ENCODE results near the gene RPA1. TPM values are rescaled to one million over a fixed set of nuclear protein-coding genes. Genes with fewer than 3 reads are reported as not detected.

Gene RPA1
- total and polyA plus RNA-seq, 7 donors: 22.1 to 82.1 (median 52.6) TPM

DNA sequence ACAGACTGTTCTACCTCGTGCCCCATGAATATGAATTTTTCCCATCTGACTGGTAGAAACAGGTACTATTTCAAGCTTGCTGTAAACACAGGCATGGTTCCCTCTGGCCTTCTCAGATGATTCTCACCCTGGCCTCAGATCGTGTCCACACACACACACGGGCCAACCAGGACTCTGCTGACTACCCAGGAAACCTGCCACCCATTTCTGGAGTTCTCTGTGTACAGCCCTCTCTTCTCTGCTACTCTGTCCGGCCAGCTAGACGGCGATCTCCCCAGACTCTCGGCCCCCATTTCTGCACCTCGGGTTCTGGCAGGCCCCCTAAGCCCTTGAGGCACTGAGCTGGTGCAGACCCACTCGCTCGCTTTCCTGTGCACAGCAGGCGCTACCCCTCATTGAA lies 31.2 kb downstream of the RPA1 start:
- TF ChIP-seq, protein P1, sequence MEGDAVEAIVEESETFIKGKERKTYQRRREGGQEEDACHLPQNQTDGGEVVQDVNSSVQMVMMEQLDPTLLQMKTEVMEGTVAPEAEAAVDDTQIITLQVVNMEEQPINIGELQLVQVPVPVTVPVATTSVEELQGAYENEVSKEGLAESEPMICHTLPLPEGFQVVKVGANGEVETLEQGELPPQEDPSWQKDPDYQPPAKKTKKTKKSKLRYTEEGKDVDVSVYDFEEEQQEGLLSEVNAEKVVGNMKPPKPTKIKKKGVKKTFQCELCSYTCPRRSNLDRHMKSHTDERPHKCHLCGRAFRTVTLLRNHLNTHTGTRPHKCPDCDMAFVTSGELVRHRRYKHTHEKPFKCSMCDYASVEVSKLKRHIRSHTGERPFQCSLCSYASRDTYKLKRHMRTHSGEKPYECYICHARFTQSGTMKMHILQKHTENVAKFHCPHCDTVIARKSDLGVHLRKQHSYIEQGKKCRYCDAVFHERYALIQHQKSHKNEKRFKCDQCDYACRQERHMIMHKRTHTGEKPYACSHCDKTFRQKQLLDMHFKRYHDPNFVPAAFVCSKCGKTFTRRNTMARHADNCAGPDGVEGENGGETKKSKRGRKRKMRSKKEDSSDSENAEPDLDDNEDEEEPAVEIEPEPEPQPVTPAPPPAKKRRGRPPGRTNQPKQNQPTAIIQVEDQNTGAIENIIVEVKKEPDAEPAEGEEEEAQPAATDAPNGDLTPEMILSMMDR (IDR thresholded peaks at IDR 0.05): no peak
- Histone ChIP-seq H3K9me3 (no peaks in the 10 kb centered on the region), H3K36me3 (ENCODE audit: insufficient read depth in 1 of 2, low read depth in 1 of 2) (peaks cover 0 to 24% of the 10 kb centered on the region in 2 donors), H3K27ac (peak overlapping the region; percentile 88), H3K27me3 (ENCODE audit: insufficient read depth in 3 of 3, low read length in 2 of 3) (no peaks in the 10 kb centered on the region), H3K4me1 (peaks cover 21% of the 10 kb centered on the region), H3K4me3 (peak overlapping the region; percentile 58)
- ATAC-seq (peak; percentile 90 to 98 (median 96)), DNase-seq (peak; percentile 36 to 78)
- 30 to 53% (median 35%) methylated on average over 11 of the region's 11 CpGs for WGBS, 3 donors
- intact Hi-C loops (cut with DNase I): loop anchor here in 1 of 2 donors (5.0 to 10.0 kb wide), 2 partner anchors 34 to 76 kb away; partner anchors contain the start of gene SMYD4

DNA sequence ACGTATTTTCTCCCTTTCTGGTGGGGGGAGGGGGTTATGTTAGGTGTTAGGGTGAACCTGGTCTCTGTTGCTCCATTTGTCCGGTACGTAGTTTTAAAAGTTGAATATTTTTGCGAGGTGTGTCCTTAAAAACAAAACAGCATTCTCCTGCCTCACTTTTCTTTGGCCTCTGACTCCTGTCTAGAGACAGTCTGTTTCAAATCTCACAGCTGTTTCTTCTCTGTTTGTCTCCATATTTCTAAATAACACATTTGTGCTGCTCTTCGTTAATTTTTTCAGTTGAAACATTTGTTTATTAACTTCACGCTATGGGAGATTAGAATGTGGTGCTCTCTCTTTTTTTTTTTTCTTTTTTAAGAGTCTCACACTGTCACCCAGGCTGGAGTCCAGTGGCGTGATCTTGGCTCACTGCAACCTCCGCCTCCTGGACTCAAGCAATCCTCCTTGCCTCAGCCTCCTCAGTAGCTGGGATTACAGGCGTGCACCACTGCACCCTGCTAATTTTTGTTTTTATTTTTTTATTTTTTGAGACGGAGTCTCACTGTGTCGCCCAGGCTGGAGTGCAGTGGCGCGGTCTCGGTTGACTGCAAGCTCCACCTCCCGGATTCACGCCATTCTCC lies 31.7 kb downstream of the RPA1 start:
- Histone ChIP-seq H3K27me3 (ENCODE audit: insufficient read depth in 3 of 3, low read length in 2 of 3) (no peaks in the 10 kb centered on the region), H3K36me3 (ENCODE audit: insufficient read depth in 1 of 2, low read depth in 1 of 2) (peaks cover 0 to 19% of the 10 kb centered on the region in 2 donors), H3K9me3 (no peaks in the 10 kb centered on the region), H3K27ac (peak overlapping the region; percentile 88), H3K4me1 (peaks cover 21% of the 10 kb centered on the region), H3K4me3 (peak overlapping the region; percentile 58)
- ATAC-seq: peak in 3 of 4 donors; percentile 27 to 52 (median 36)
- TF ChIP-seq, protein P1 (IDR thresholded peaks at IDR 0.05): no peak
- intact Hi-C loops (cut with DNase I): loop anchor here in 1 of 2 donors (5.0 to 10.0 kb wide), 2 partner anchors 34 to 77 kb away; partner anchors contain the start of gene SMYD4
- DNase-seq: no peak
- 56 to 75% (median 59%) methylated on average over 16 of the region's 16 CpGs for WGBS, 3 donors

DNA sequence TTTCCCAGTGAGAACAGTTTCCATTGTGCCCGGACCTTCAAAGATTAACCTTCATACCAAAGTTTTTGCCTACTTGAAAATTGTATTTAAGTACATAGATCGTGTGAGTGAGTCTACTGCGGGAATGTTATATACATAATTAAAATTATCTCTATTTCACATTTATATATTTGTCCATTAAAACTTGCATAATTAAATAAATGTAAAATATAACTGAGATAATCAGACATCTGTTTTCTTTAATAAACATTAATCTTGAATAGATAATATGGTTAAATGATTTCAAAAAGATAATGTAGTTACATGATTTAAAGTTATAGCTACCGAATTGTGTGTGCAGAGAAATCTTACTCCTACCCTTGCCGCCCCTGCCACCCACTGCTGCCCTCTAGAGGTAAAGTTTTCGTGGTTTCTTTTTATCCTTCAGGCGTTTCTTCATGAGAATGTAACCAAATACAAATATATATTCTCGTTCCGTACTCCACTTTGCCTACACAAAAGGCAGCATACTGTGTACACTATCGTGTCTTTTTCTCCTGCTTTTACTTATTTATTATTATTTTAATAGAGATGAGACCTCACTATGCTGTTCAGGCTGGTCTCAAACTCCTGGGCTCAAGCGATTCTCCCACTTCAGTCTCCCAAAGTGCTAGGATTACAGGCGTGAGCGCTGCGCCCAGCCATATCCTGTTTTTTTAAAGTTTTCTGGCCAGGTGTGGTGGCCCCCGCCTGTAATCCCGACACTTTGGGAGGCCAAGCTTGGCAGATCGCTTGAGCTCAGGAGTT lies 35.6 kb downstream of the RPA1 start:
- Histone ChIP-seq H3K4me3 (no peak overlapping the region), H3K27ac (peak overlapping the region; percentile 50), H3K9me3 (no peaks in the 10 kb centered on the region), H3K27me3 (ENCODE audit: insufficient read depth in 3 of 3, low read length in 2 of 3) (no peaks in the 10 kb centered on the region), H3K36me3 (ENCODE audit: insufficient read depth in 1 of 2, low read depth in 1 of 2) (no peaks in the 10 kb centered on the region), H3K4me1 (peaks cover 29% of the 10 kb centered on the region)
- DNase-seq: no peak
- WGBS, 3 donors: 58 to 74% (median 60%) methylated on average over 17 of the region's 17 CpGs
- intact Hi-C loops (cut with DNase I): loop anchor here (5.0 to 10.0 kb wide), 4 partner anchors 78 to 148 kb away; no protein-coding TSS in a partner anchor
- peak in 2 of 4 donors; percentile 38 to 44 for ATAC-seq
- TF ChIP-seq, protein P1 (IDR thresholded peaks at IDR 0.05): peak; percentile 77

DNA sequence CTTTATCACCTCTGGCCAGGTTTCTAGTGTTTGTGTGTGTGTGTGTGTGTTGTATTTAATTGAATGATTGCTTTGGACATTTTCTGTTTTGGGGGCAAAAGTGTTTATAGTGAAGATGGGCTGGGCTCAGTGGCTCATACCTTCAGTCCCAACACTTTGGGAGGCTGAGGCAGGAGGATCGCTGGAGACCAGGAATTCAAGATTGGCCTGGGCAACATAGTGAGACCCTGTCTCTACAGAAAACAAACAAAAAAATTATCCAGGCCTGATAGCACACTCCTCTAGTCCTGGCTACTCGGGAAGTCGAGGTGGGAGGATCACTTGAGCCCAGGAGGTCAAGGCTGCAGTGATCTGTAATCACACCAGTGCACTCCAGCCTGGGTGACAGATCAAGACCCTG lies 37.5 kb downstream of the RPA1 start:
- DNase-seq (no peak), ATAC-seq (no peak)
- Histone ChIP-seq H3K9me3 (no peaks in the 10 kb centered on the region), H3K27ac (peak overlapping the region; percentile 88), H3K4me1 (peaks cover 18% of the 10 kb centered on the region), H3K36me3 (ENCODE audit: insufficient read depth in 1 of 2, low read depth in 1 of 2) (peaks cover 0 to 9% of the 10 kb centered on the region in 2 donors), H3K27me3 (ENCODE audit: insufficient read depth in 3 of 3, low read length in 2 of 3) (no peaks in the 10 kb centered on the region), H3K4me3 (no peak overlapping the region)
- intact Hi-C loops (cut with DNase I): loop anchor here (5.0 to 10.0 kb wide), 4 partner anchors 80 to 150 kb away; no protein-coding TSS in a partner anchor
- TF ChIP-seq, protein P1 (IDR thresholded peaks at IDR 0.05): no peak
- 68 to 82% (median 68%) methylated on average over 3 of the region's 3 CpGs for WGBS, 3 donors
